HCT116 (cell line): Measurements from ENCODE around the gene SMCO1. TPM values are rescaled to one million over a fixed set of nuclear protein-coding genes. Genes with fewer than 3 reads are reported as not detected.

Experiments used
- ATAC-seq: fragments of 200-7000 bp; cut with Tn5 transposase; 2 replicates; pipeline ENCODE4 v1.9.1; 2020; ENCODE audit warnings: mild to moderate bottlenecking, moderate library complexity
- BruUV-seq: library from RNA; stranded (reverse); fragments of 400-500 nt; replicated peaks from 2 replicates; lab custom pipeline; 2021; lab: Mats Ljungman, UMichigan
- CTCF ChIA-PET: fragments of 300-600 bp; sonication (Branson Sonifier 250); formaldehyde crosslinking; loops from one replicate; lab custom pipeline; 2021; ENCODE audit warnings: antibody characterized with exemption; lab: Charles Lee
- POLR2A ChIA-PET: fragments of 300-600, 350-600 bp; sonication (Branson Sonifier 250); formaldehyde crosslinking; loops from one replicate; lab custom pipeline; 2021; ENCODE audit warnings: antibody characterized with exemption; lab: Charles Lee
- RAD21 ChIA-PET, 2 experiments: fragments of 300-600 bp; sonication (Branson Sonifier 250); formaldehyde crosslinking; loops; one replicate each; lab custom pipeline; 2023; ENCODE audit warnings: low total read pairs in 2 of 2; ENCODE audit not compliant: uncharacterized antibody in 2 of 2, unreplicated experiment in 2 of 2, low non-redundant PET in 1 of 2; lab: Charles Lee
- DNase-seq: peaks from one replicate; pipeline ENCODE4 v3.0.0-alpha.2; 2010; ENCODE audit warnings: low read depth, low spot score
- H2AFZ ChIP-seq: fragments of 200-600 bp; shearing (Covaris generic), sonication (generic); 2 replicates; pipeline ENCODE4 v1.6.1; 2017; ENCODE audit warnings: low read depth, mixed run types, mixed read lengths, antibody characterized with exemption, low read length; ENCODE audit not compliant: poor library complexity, severe bottlenecking
- H3K27ac ChIP-seq: 2 replicates; pipeline ENCODE4 v1.5.1; 2012; ENCODE audit warnings: low read depth, low read length
- H3K27me3 ChIP-seq: fragments of 200-600 bp; sonication (generic); 2 replicates; pipeline ENCODE4 v1.6.1; 2016; ENCODE audit warnings: mixed run types, low read length, mixed read lengths; ENCODE audit not compliant: insufficient read depth
- H3K36me3 ChIP-seq, 2 experiments: fragments of 200-500 bp in 1 of 2; fragments of 200-600 bp in 1 of 2; sonication (Bioruptor generic) in 1 of 2; sonication (generic) in 1 of 2; 2 replicates each; pipeline versions ENCODE4 v1.5.1 to v1.6.1; 2014 to 2016; ENCODE audit warnings: low read length in 2 of 2, inconsistent platforms in 1 of 2, mixed read lengths in 1 of 2, mixed run types in 1 of 2; ENCODE audit not compliant: insufficient read depth in 2 of 2, control insufficient read depth in 1 of 2
- H3K4me1 ChIP-seq, 2 experiments: fragments of 200-600 bp in 1 of 2; sonication (generic) in 1 of 2; 2 replicates each; pipeline versions ENCODE4 v1.5.1 to v1.6.1; 2012 to 2017; ENCODE audit warnings: low read length in 2 of 2, inconsistent platforms in 1 of 2, mild to moderate bottlenecking in 1 of 2, mixed read lengths in 1 of 2, mixed run types in 1 of 2, moderate library complexity in 1 of 2; ENCODE audit not compliant: insufficient read depth in 2 of 2, control insufficient read depth in 1 of 2
- H3K4me2 ChIP-seq: fragments of 200-600 bp; sonication (generic); 2 replicates; pipeline ENCODE4 v1.6.1; 2017; ENCODE audit warnings: mixed run types, low read length, mixed read lengths
- H3K4me3 ChIP-seq, 2 experiments: fragments of 200-600 bp in 1 of 2; sonication (generic) in 1 of 2; replicated peaks in 1 of 2; 2 replicates each; pipeline ENCODE4 v1.5.1; 2011 to 2016; ENCODE audit warnings: low read length in 2 of 2, control low read depth in 1 of 2, low read depth in 1 of 2, mild to moderate bottlenecking in 1 of 2, mixed read lengths in 1 of 2, mixed run types in 1 of 2
- H3K79me2 ChIP-seq: fragments of 200-600 bp; sonication (generic); 2 replicates; pipeline ENCODE4 v1.6.1; 2017; ENCODE audit warnings: mild to moderate bottlenecking, mixed run types, low read length, moderate library complexity, mixed read lengths; ENCODE audit not compliant: insufficient read depth
- H3K9ac ChIP-seq: fragments of 200-600 bp; sonication (generic); 2 replicates; pipeline ENCODE4 v1.6.1; 2016; ENCODE audit warnings: low read length, mixed read lengths
- H3K9me2 ChIP-seq: fragments of 200-600 bp; sonication (generic), shearing (Covaris generic); 2 replicates; pipeline ENCODE4 v1.6.1; 2017; ENCODE audit warnings: mixed run types, mild to moderate bottlenecking, moderate library complexity; ENCODE audit not compliant: insufficient read depth
- H3K9me3 ChIP-seq, 2 experiments: fragments of 200-500 bp in 1 of 2; fragments of 200-600 bp in 1 of 2; sonication (Bioruptor generic) in 1 of 2; sonication (generic) in 1 of 2; 2 replicates each; pipeline ENCODE4 v1.6.1; 2014 to 2017; ENCODE audit warnings: low read length in 2 of 2, mixed read lengths in 2 of 2, inconsistent platforms in 1 of 2, low read depth in 1 of 2, mild to moderate bottlenecking in 1 of 2, mixed run types in 1 of 2, moderate library complexity in 1 of 2; ENCODE audit not compliant: control insufficient read depth in 1 of 2, insufficient read depth in 1 of 2
- H4K20me1 ChIP-seq: fragments of 200-600 bp; sonication (generic), shearing (Covaris generic); 2 replicates; pipeline ENCODE4 v1.6.1; 2017; ENCODE audit warnings: mixed run types, mild to moderate bottlenecking, moderate library complexity; ENCODE audit not compliant: insufficient read depth
- ELF1 ChIP-seq: IDR thresholded peaks from 2 replicates; pipeline ENCODE4 v1.6.1; 2012; ENCODE audit warnings: low read depth, borderline replicate concordance
- EZH2 ChIP-seq: fragments of 200-600 bp; sonication (generic); IDR thresholded peaks from 2 replicates; pipeline ENCODE4 v1.6.1; 2017; ENCODE audit warnings: antibody characterized with exemption, mixed run types
- EZH2phosphoT487 ChIP-seq: fragments of 200-600 bp; IDR thresholded peaks from 2 replicates; pipeline ENCODE4 v1.6.1; 2018; ENCODE audit warnings: antibody characterized with exemption, borderline replicate concordance
- RAD21 ChIP-seq: IDR thresholded peaks from 2 replicates; pipeline ENCODE4 v1.6.1; 2012; ENCODE audit warnings: low read depth, mild to moderate bottlenecking
- TCF7L2 ChIP-seq: IDR thresholded peaks from 2 replicates; pipeline ENCODE4 v1.7.0; 2011; ENCODE audit warnings: borderline replicate concordance, inconsistent platforms; ENCODE audit not compliant: insufficient read depth, insufficient read length; ENCODE audit errors: extremely low read depth
- intact Hi-C: fragments of 100-400 bp; cut with micrococcal nuclease; formaldehyde crosslinking; loops from 2 replicates; pipeline ENCODE4 v1.10.0; 2022
- total RNA-seq: library from RNA; stranded (reverse); gene quantifications from one replicate; pipeline ENCODE4 v1.2.1, GENCODE V29; 2021; ENCODE audit not compliant: unreplicated experiment
- TF ChIP-seq, protein P1 (sequence below), 3 experiments: fragments of 200-600 bp in 1 of 3; sonication (generic) in 1 of 3; IDR thresholded peaks in 2 of 3; conservative IDR thresholded peaks in 1 of 3; 2 replicates each; pipeline ENCODE4 v1.5.1; 2012 to 2017; ENCODE audit warnings: low read depth in 2 of 3, low read length in 2 of 3, antibody characterized with exemption in 1 of 3, borderline replicate concordance in 1 of 3, control low read depth in 1 of 3, mild to moderate bottlenecking in 1 of 3, mixed read lengths in 1 of 3, mixed run types in 1 of 3, moderate library complexity in 1 of 3; ENCODE audit not compliant: insufficient read depth in 1 of 3
- TF ChIP-seq, protein P2 (sequence below): IDR thresholded peaks from 2 replicates; pipeline ENCODE4 v1.6.1; 2011; ENCODE audit warnings: mild to moderate bottlenecking, low read length, moderate library complexity; ENCODE audit not compliant: insufficient replicate concordance; ENCODE audit errors: extremely low read depth

SMCO1 gene
- total RNA-seq, 1 experiment from 2014 or later, result not detected

DNA sequence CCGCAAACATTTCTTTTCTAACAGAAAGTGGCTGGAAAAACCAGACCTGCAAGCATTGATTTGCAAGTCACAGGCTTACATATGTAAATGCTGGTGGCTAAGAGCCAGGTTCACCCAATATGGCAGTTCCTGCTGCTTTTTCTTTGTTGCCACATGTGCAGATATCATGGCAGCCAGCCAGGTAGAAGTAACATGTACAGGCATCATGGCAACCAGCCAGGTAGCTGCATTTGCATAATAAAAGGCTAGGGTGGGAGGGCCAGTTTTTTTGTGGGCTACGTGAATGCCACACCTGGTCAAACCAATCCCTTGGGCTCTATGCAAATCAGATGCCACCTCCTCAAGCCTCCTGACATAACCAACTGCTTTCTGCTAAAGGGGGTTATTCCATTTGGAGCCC lies 2.8 kb upstream of the SMCO1 start:
- ChIA-PET RAD21 (no interaction called here), CTCF (interaction anchor here (1.0 to 2.9 kb wide), 5 partner anchors 10 to 445 kb away, joined by 3 to 13 read pairs (median 10); no protein-coding TSS in a partner anchor), POLR2A (no interaction called here)
- no peak for DNase-seq
- Histone ChIP-seq H3K4me1 (peaks cover 2 to 7% of the 10 kb centered on the region in 2 experiments; a peak in 2 of 4 replicates), H3K79me2 (no peaks in the 10 kb centered on the region), H3K9me3 (no peaks in the 10 kb centered on the region), H4K20me1 (no peaks in the 10 kb centered on the region), H3K9ac (no peak overlapping the region), H3K27ac (no peak overlapping the region), H3K36me3 (no peaks in the 10 kb centered on the region), H2AFZ (no peak overlapping the region), H3K9me2 (no peaks in the 10 kb centered on the region), H3K27me3 (no peaks in the 10 kb centered on the region), H3K4me3 (no peak overlapping the region), H3K4me2 (no peak overlapping the region)
- TF ChIP-seq, protein P1, sequence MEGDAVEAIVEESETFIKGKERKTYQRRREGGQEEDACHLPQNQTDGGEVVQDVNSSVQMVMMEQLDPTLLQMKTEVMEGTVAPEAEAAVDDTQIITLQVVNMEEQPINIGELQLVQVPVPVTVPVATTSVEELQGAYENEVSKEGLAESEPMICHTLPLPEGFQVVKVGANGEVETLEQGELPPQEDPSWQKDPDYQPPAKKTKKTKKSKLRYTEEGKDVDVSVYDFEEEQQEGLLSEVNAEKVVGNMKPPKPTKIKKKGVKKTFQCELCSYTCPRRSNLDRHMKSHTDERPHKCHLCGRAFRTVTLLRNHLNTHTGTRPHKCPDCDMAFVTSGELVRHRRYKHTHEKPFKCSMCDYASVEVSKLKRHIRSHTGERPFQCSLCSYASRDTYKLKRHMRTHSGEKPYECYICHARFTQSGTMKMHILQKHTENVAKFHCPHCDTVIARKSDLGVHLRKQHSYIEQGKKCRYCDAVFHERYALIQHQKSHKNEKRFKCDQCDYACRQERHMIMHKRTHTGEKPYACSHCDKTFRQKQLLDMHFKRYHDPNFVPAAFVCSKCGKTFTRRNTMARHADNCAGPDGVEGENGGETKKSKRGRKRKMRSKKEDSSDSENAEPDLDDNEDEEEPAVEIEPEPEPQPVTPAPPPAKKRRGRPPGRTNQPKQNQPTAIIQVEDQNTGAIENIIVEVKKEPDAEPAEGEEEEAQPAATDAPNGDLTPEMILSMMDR (IDR thresholded peaks at IDR 0.05 in 2 of 3, conservative IDR thresholded peaks at IDR 0.05 in 1 of 3; ENCODE audit: borderline replicate concordance in 1 of 3, insufficient read depth in 1 of 3, low read depth in 2 of 3, low read length in 2 of 3), result no peak
- TF ChIP-seq ELF1 (no peak), EZH2phosphoT487 (no peak), RAD21 (no peak)
- intact Hi-C loops, result loop anchor here (2.0 kb wide), 3 partner anchors 31 to 491 kb away; no protein-coding TSS in a partner anchor
- no TSS peak for BruUV-seq
- ATAC-seq, result no peak

DNA sequence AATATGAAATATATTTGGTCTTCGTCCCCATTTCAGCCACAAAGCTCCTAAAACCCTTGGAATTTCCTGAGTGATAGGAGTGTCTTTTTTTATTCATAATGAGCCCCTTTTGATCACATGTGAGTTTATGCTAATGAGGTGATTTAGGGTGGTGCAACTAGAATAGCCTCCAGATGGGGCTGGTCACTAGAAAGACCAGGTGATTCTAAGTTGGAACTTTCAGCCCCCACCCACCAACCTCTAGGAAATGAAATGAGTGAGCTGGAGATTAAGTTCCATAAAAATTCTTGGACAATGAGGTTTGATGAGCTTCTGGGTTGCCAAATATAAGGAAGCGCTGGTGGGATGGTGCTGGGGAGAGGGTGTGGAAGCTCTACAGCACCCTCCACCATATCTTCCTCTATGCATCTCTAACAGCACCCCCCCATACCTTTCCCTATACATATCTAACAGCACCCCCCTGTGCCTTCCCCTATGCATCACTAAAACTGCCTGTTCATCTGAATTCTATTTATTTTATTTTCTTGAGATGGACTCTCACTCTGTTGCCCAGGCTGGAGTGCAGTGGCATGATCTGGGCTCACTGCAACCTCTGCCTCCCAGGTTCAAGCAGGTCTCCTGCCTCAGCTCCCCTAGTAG lies 2.1 kb upstream of the SMCO1 start:
- Histone ChIP-seq H3K4me2 (no peak overlapping the region), H3K36me3 (no peaks in the 10 kb centered on the region), H3K9ac (no peak overlapping the region), H4K20me1 (no peaks in the 10 kb centered on the region), H3K79me2 (no peaks in the 10 kb centered on the region), H2AFZ (no peak overlapping the region), H3K4me1 (peaks cover 2 to 7% of the 10 kb centered on the region in 2 experiments; a peak in 2 of 4 replicates), H3K9me2 (no peaks in the 10 kb centered on the region), H3K27ac (no peak overlapping the region), H3K9me3 (no peaks in the 10 kb centered on the region), H3K4me3 (no peak overlapping the region), H3K27me3 (no peaks in the 10 kb centered on the region)
- TF ChIP-seq TCF7L2 (no peak), EZH2 (no peak), RAD21 (peak; percentile 53)
- TF ChIP-seq, protein P2, sequence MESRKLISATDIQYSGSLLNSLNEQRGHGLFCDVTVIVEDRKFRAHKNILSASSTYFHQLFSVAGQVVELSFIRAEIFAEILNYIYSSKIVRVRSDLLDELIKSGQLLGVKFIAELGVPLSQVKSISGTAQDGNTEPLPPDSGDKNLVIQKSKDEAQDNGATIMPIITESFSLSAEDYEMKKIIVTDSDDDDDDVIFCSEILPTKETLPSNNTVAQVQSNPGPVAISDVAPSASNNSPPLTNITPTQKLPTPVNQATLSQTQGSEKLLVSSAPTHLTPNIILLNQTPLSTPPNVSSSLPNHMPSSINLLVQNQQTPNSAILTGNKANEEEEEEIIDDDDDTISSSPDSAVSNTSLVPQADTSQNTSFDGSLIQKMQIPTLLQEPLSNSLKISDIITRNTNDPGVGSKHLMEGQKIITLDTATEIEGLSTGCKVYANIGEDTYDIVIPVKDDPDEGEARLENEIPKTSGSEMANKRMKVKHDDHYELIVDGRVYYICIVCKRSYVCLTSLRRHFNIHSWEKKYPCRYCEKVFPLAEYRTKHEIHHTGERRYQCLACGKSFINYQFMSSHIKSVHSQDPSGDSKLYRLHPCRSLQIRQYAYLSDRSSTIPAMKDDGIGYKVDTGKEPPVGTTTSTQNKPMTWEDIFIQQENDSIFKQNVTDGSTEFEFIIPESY, result no peak
- TF ChIP-seq, protein P1 (IDR thresholded peaks at IDR 0.05 in 2 of 3, conservative IDR thresholded peaks at IDR 0.05 in 1 of 3; ENCODE audit: borderline replicate concordance in 1 of 3, insufficient read depth in 1 of 3, low read depth in 2 of 3, low read length in 2 of 3), result peak in 1 of 3 experiments; percentile 25; a peak in 1 of 6 replicates
- intact Hi-C loops, result no loop called here
- POLR2A ChIA-PET, result interaction anchor here (0.7 kb wide), 1 partner anchor 13 kb away, joined by 5 read pairs; no protein-coding TSS in a partner anchor
- ATAC-seq, result peak; percentile 45; the same call in 1 of the 2 replicates
- DNase-seq, result no peak
- BruUV-seq, result no TSS peak
- CTCF ChIA-PET, result interaction anchor here (1.0 to 2.9 kb wide), 4 partner anchors 9 to 444 kb away, joined by 3 to 13 read pairs (median 8); no protein-coding TSS in a partner anchor
- RAD21 ChIA-PET, result interaction anchor here in 1 of 2 experiments (0.7 to 0.8 kb wide), 2 partner anchors 262 to 346 kb away, joined by 3 read pairs; no protein-coding TSS in a partner anchor
